Prostate gland (tissue), 2 donors: ENCODE results near the gene DYNLRB1. TPM values are rescaled to one million over a fixed set of nuclear protein-coding genes. Genes with fewer than 3 reads are reported as not detected.

Experiments used
- DNase-seq: peaks from one replicate; pipeline ENCODE4 v3.0.0-alpha.2; 2019; ENCODE audit warnings: low spot score
- H3K27ac ChIP-seq, 2 donors: fragments of 200-600 bp; sonication (generic); 2 replicates each; pipeline ENCODE4 v1.5.1; 2017 to 2019
- H3K27me3 ChIP-seq: fragments of 200-600 bp; sonication (generic); replicated peaks from 2 replicates; pipeline ENCODE4 v1.5.1; 2019; ENCODE audit not compliant: insufficient read depth
- H3K36me3 ChIP-seq, 2 donors: fragments of 200-600 bp; sonication (generic); 1 replicate in 1 of 2; 2 replicates in 1 of 2; pipeline versions ENCODE4 v1.5.1 to v1.8.1; 2017 to 2019
- H3K4me1 ChIP-seq: fragments of 200-600 bp; sonication (generic); replicated peaks from 2 replicates; pipeline ENCODE4 v1.5.1; 2019
- H3K4me3 ChIP-seq, 2 donors: fragments of 200-600 bp; sonication (generic); 2 replicates each; pipeline ENCODE4 v1.5.1; 2017 to 2019
- H3K9me3 ChIP-seq: fragments of 200-600 bp; sonication (generic); 2 replicates; pipeline ENCODE4 v1.5.1; 2017
- CTCF ChIP-seq, 4 experiments: fragments of 200-600 bp in 2 of 4; fragments of 450-650 bp in 2 of 4; sonication (generic) in 2 of 4; IDR thresholded peaks; 1 replicate in 3 of 4; 2 replicates in 1 of 4; pipeline ENCODE4 v1.5.1; 2016 to 2019; ENCODE audit warnings: antibody characterized with exemption in 4 of 4, mild to moderate bottlenecking in 2 of 4, moderate library complexity in 2 of 4
- POLR2A ChIP-seq: fragments of 450-650 bp; IDR thresholded peaks from one replicate; pipeline ENCODE4 v1.6.1; 2016; ENCODE audit warnings: antibody characterized with exemption, mild to moderate bottlenecking
- POLR2AphosphoS5 ChIP-seq: sonication (generic); formaldehyde crosslinking; IDR thresholded peaks from one replicate; pipeline ENCODE4 v1.6.1; 2017; ENCODE audit warnings: antibody characterized with exemption
- WGBS: methylation state at CpG from one replicate; pipeline ENCODE4 v1.1.5; 2018; 5-methylcytosine and 5-hydroxymethylcytosine counted together
- intact Hi-C: fragments of 100-400 bp; cut with DNase I; formaldehyde crosslinking; loops from one replicate; pipeline ENCODE4 v1.14.2; 2022
- total RNA-seq, 2 donors: library from RNA; depleted of rRNA; stranded (reverse); fragments of >200 nt; gene quantifications; one replicate each; pipeline ENCODE4 v1.1.0, GENCODE V29; 2016

The DYNLRB1 gene
- total RNA-seq, 2 donors from 2014 or later = 132 to 247 TPM

DNA sequence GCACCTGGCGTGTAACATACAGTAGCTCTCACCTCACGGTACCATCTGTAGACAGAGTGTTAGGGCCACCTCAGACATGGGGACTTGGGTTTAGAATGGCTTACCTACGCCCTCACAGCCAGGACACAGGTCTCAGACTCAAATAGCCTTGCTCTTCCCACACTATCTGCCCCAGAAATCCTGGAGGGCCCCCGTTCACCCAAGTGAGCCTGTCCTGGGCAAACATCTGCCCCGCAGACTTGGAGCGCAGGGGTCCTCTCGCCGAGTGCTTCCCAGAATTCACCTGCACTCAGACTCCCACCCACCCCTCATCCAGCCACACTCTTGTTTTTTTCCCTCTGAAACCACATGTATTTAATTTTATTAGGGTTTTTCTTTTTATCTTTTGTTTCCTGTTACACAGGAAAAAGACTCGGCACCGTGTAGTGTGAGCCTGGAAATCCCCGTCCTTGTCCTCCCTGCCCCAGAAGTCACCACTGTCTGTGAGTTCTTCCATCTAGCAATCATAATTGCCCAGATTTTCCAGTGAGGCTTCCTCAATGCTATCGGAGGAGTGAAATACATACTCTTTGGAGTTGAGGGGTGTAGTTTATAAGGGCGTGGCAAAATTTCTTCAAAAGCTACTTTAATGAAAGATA lies 25.2 kb downstream of the DYNLRB1 start:
- no peak overlapping the region for H3K27ac ChIP-seq
- WGBS = 74% methylated on average over 13 of the region's 13 CpGs
- H3K4me1 ChIP-seq = no peaks in the 10 kb centered on the region
- H3K9me3 ChIP-seq = no peaks in the 10 kb centered on the region
- TF ChIP-seq CTCF (IDR thresholded peaks at IDR 0.05) (no peak), POLR2AphosphoS5 (no peak), POLR2A (no peak)
- H3K36me3 ChIP-seq = peaks cover 0 to 8% of the 10 kb centered on the region in 2 donors
- DNase-seq = no peak
- intact Hi-C loops = no loop called here
- no peak overlapping the region for H3K4me3 ChIP-seq
- H3K27me3 ChIP-seq = no peaks in the 10 kb centered on the region

GRCh38 chr20:34541917-34542316 lies 25.7 kb downstream of the DYNLRB1 start:
- Histone ChIP-seq H3K27ac (no peak overlapping the region), H3K36me3 (peaks cover 0 to 8% of the 10 kb centered on the region in 2 donors), H3K9me3 (no peaks in the 10 kb centered on the region), H3K4me3 (no peak overlapping the region), H3K4me1 (no peaks in the 10 kb centered on the region), H3K27me3 (no peaks in the 10 kb centered on the region)
- DNase-seq = no peak
- intact Hi-C loops = no loop called here
- no peak for TF ChIP-seq CTCF (IDR thresholded peaks at IDR 0.05)
- no peak for TF ChIP-seq POLR2AphosphoS5
- no peak for TF ChIP-seq POLR2A
- 79% methylated on average over 16 of the region's 16 CpGs for WGBS

- H3K27ac ChIP-seq = no peak overlapping the region
- no peaks in the 10 kb centered on the region for H3K9me3 ChIP-seq
- intact Hi-C loops = no loop called here
- no peak for TF ChIP-seq CTCF (IDR thresholded peaks at IDR 0.05)
- TF ChIP-seq POLR2AphosphoS5 = no peak
- TF ChIP-seq POLR2A = no peak
- 97% methylated on average over 6 of the region's 6 CpGs for WGBS
- DNase-seq = no peak
- H3K27me3 ChIP-seq = no peaks in the 10 kb centered on the region
- no peaks in the 10 kb centered on the region for H3K4me1 ChIP-seq
- peaks cover 0 to 8% of the 10 kb centered on the region in 2 donors for H3K36me3 ChIP-seq
- H3K4me3 ChIP-seq = no peak overlapping the region
Observed at GRCh38 chr20:34542439-34542838, 26.2 kb downstream of the DYNLRB1 start.

- Histone ChIP-seq H3K36me3 (peaks cover 0 to 8% of the 10 kb centered on the region in 2 donors), H3K9me3 (no peaks in the 10 kb centered on the region), H3K4me1 (no peaks in the 10 kb centered on the region), H3K27ac (no peak overlapping the region), H3K27me3 (no peaks in the 10 kb centered on the region), H3K4me3 (no peak overlapping the region)
- WGBS = 61% methylated on average over 12 of the region's 12 CpGs
- TF ChIP-seq CTCF (IDR thresholded peaks at IDR 0.05) (no peak), POLR2AphosphoS5 (no peak), POLR2A (no peak)
- DNase-seq = no peak
- intact Hi-C loops = no loop called here
Observed at GRCh38 chr20:34543463-34544056, 27.3 kb downstream of the DYNLRB1 start.
